HepG2 (cell line): Measurements from ENCODE around the gene BICRA. TPM values are rescaled to one million over a fixed set of nuclear protein-coding genes. Genes with fewer than 3 reads are reported as not detected.

Experiments used
- CHCHD3 ChIP-seq: sonication (generic); formaldehyde crosslinking; IDR thresholded peaks from 2 replicates; pipeline ENCODE4 v1.8.0; 2022; ENCODE audit warnings: mild to moderate bottlenecking, missing genetic modification reagents, moderate library complexity
- CREB1 ChIP-seq, 2 experiments: fragments of 450-650 bp in 1 of 2; IDR thresholded peaks; 2 replicates each; pipeline ENCODE4 v1.6.1; 2016 to 2017; ENCODE audit warnings: control low read depth in 1 of 2, mild to moderate bottlenecking in 1 of 2, missing compliant biosample characterization in 1 of 2, missing genetic modification characterization in 1 of 2
- GMEB2 ChIP-seq: IDR thresholded peaks from 2 replicates; pipeline ENCODE4 v1.6.1; 2016; ENCODE audit warnings: missing biosample characterization, missing genetic modification reagents, low read depth
- IRF2 ChIP-seq: IDR thresholded peaks from 2 replicates; pipeline ENCODE4 v1.6.1; 2018; ENCODE audit warnings: missing genetic modification reagents, missing compliant biosample characterization
- KLF16 ChIP-seq, 2 experiments: sonication (generic) in 1 of 2; formaldehyde crosslinking in 1 of 2; IDR thresholded peaks; 2 replicates each; pipeline versions ENCODE4 v1.6.1 to v1.8.0; 2016 to 2023; ENCODE audit warnings: missing genetic modification reagents in 2 of 2, missing compliant biosample characterization in 1 of 2
- POLR2G ChIP-seq: fragments of 200-400 bp; formaldehyde crosslinking; IDR thresholded peaks from 2 replicates; pipeline ENCODE4 v1.6.1; 2018; ENCODE audit warnings: mild to moderate bottlenecking, low read depth, low read length, moderate library complexity
- PRMT3 ChIP-seq: sonication (generic); formaldehyde crosslinking; IDR thresholded peaks from 2 replicates; pipeline ENCODE4 v1.8.1; 2022; ENCODE audit warnings: low read depth, mild to moderate bottlenecking, moderate library complexity, missing genetic modification reagents, borderline replicate concordance
- PTBP1 ChIP-seq: fragments of 200-400 bp; formaldehyde crosslinking; IDR thresholded peaks from 2 replicates; pipeline ENCODE4 v1.6.1; 2018; ENCODE audit warnings: low read length, low read depth; ENCODE audit not compliant: poor library complexity, severe bottlenecking
- TARDBP ChIP-seq: sonication (generic); formaldehyde crosslinking; IDR thresholded peaks from 2 replicates; pipeline ENCODE4 v1.8.0; 2022; ENCODE audit warnings: mild to moderate bottlenecking, missing genetic modification reagents
- TEAD3 ChIP-seq: optimal IDR thresholded peaks from 2 replicates; pipeline ENCODE3; 2016; ENCODE audit warnings: borderline replicate concordance
- TRAFD1 ChIP-seq: sonication (generic); formaldehyde crosslinking; IDR thresholded peaks from 2 replicates; pipeline ENCODE4 v1.5.1; 2020; ENCODE audit warnings: missing genetic modification reagents, mild to moderate bottlenecking, borderline replicate concordance
- YEATS4 ChIP-seq: sonication (generic); formaldehyde crosslinking; IDR thresholded peaks from 2 replicates; pipeline ENCODE4 v1.4.0; 2020; ENCODE audit warnings: missing genetic modification reagents, borderline replicate concordance
- ZFP82 ChIP-seq: sonication (generic); formaldehyde crosslinking; IDR thresholded peaks from 2 replicates; pipeline ENCODE4 v1.5.1; 2020; ENCODE audit warnings: mild to moderate bottlenecking, missing genetic modification reagents, borderline replicate concordance
- ZNF10 ChIP-seq: sonication (generic); formaldehyde crosslinking; IDR thresholded peaks from 2 replicates; pipeline ENCODE4 v1.4.0; 2020; ENCODE audit warnings: mild to moderate bottlenecking, low read depth, missing genetic modification reagents, borderline replicate concordance
- ZNF44 ChIP-seq: sonication (generic); formaldehyde crosslinking; IDR thresholded peaks from 2 replicates; pipeline ENCODE4 v1.5.1; 2020; ENCODE audit warnings: mild to moderate bottlenecking, missing genetic modification reagents
- ZNF468 ChIP-seq: sonication (generic); formaldehyde crosslinking; IDR thresholded peaks from 2 replicates; pipeline ENCODE4 v1.8.0; 2022; ENCODE audit warnings: mild to moderate bottlenecking, moderate library complexity, missing genetic modification reagents
- ZNF543 ChIP-seq: sonication (generic); formaldehyde crosslinking; IDR thresholded peaks from 2 replicates; pipeline ENCODE4 v1.4.0; 2020; ENCODE audit warnings: mild to moderate bottlenecking, missing genetic modification reagents
- ZNF780A ChIP-seq: sonication (generic); formaldehyde crosslinking; IDR thresholded peaks from 2 replicates; pipeline ENCODE4 v1.8.0; 2022; ENCODE audit warnings: mild to moderate bottlenecking, missing genetic modification reagents, moderate library complexity
- ZXDC ChIP-seq: sonication (generic); formaldehyde crosslinking; IDR thresholded peaks from 2 replicates; pipeline ENCODE4 v1.5.0; 2020; ENCODE audit warnings: mild to moderate bottlenecking, missing genetic modification reagents
- polyA plus RNA-seq, 8 experiments: library from polyadenylated mRNA; depleted of rRNA in 3 of 8; stranded (reverse) in 7 of 8; unstranded in 1 of 8; fragments of >200 nt; fragmentation: Illumina TruSeq in 4 of 8; extraction: Trizol in 4 of 8; gene quantifications; 2 replicates each; pipeline versions ENCODE4 v1.2.1 to v1.2.3, GENCODE V29; 2011 to 2016; ENCODE audit warnings: low read depth in 4 of 8, missing spikeins in 1 of 8, mixed read lengths in 1 of 8; ENCODE audit not compliant: insufficient read depth in 1 of 8
- total RNA-seq, 5 experiments: library from RNA; depleted of rRNA; stranded (reverse); fragments of >200 nt; fragmentation: Illumina TruSeq; extraction: Trizol; gene quantifications; 2 replicates each; pipeline ENCODE4 v1.2.3, GENCODE V29; 2016; ENCODE audit warnings: low read depth in 1 of 5
- TF ChIP-seq, protein P1 (sequence below): sonication (generic); formaldehyde crosslinking; IDR thresholded peaks from 2 replicates; pipeline ENCODE4 v1.5.0; 2020; ENCODE audit warnings: missing genetic modification reagents

The BICRA gene
- total and polyA plus RNA-seq, 2 of the 13 experiments (the other 11 are each of a cell fraction or from before 2014, with no cell fraction given) = 0.55 to 0.71 TPM

DNA sequence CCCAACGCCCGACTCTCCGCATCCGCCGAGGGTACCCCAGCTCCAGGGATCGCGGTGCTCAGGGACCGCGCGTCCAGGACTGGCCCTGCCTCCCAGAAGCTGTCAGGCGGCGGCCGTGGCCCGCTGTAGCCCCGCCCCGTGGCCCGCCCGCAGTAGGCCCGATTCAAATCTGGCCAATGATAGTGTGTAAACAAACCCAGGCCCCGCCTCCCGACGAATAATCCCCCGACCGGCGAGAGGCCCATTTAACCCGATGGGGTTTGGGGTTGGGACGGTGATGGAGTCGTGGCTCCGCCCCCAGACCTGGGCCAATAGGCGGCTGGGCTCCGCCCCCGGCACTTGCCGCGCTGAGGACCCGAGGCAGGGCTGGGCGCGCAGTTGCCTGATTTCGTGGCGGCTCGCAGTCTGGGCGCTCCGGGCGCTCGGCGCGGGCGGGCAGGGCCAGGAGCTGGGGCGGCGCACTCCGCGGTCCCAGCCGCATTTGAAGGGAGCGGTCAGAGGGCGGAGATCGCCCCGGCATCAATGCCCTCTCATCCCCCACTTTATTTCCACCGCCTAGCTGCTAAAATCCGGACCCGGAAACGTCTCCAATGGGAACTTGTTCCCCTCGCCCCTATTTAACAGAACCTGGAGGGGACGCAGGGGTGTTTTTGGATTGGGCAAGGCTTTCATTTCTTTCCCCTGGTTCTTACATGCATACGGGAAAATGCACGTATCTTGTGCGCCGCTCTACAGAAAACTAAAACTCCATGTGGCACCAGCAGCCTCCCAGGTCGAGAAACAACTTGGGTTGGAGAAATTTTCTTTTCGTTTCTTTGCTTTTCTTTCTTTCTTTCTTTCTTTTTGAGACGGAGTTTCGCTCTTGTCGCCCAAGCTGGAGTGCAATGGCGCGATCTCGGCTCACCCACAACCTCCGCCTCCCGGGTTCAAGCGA is 8.4 kb upstream of the BICRA start (continued):
- peak; percentile 25; the same call in 1 of the 2 replicates for TF ChIP-seq PRMT3 (CRISPR knock-in tag)
- no peak for TF ChIP-seq ZNF780A (CRISPR knock-in tag)
- TF ChIP-seq ZNF10 (CRISPR knock-in tag) = no peak
- TF ChIP-seq POLR2G = peak; percentile 80
- TF ChIP-seq ZFP82 (CRISPR knock-in tag) = 0 out of 2 replicates have a peak, but pooled peaks have one; percentile 85
- no peak for TF ChIP-seq GMEB2 (CRISPR knock-in tag)
- TF ChIP-seq YEATS4 = peak; percentile 47; the same call in 1 of the 2 replicates
- peak; percentile 65 for TF ChIP-seq CREB1 (IDR thresholded peaks at IDR 0.05)
- peak; percentile 68 for TF ChIP-seq CREB1 (CRISPR knock-in tag; IDR thresholded peaks at IDR 0.05)
- TF ChIP-seq ZNF468 = no peak
- TF ChIP-seq ZNF543 (CRISPR knock-in tag) = no peak
- TF ChIP-seq, protein P1, sequence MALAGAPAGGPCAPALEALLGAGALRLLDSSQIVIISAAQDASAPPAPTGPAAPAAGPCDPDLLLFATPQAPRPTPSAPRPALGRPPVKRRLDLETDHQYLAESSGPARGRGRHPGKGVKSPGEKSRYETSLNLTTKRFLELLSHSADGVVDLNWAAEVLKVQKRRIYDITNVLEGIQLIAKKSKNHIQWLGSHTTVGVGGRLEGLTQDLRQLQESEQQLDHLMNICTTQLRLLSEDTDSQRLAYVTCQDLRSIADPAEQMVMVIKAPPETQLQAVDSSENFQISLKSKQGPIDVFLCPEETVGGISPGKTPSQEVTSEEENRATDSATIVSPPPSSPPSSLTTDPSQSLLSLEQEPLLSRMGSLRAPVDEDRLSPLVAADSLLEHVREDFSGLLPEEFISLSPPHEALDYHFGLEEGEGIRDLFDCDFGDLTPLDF (CRISPR knock-in tag) = peak; percentile 91
- TF ChIP-seq PTBP1 = no peak
- TF ChIP-seq TARDBP = peak; percentile 92
- TF ChIP-seq ZXDC (CRISPR knock-in tag) = peak; percentile 99
- peak; percentile 51; the same call in 1 of the 2 replicates for TF ChIP-seq ZNF44 (CRISPR knock-in tag)
- no peak for TF ChIP-seq TRAFD1 (CRISPR knock-in tag)
- peak in 1 of 2 experiments; percentile 68; a peak in 1 of 4 replicates for TF ChIP-seq KLF16 (CRISPR knock-in tag; IDR thresholded peaks at IDR 0.05)
- TF ChIP-seq CHCHD3 (CRISPR knock-in tag) = no peak
- peak; percentile 37 for TF ChIP-seq TEAD3 (CRISPR knock-in tag)
- TF ChIP-seq IRF2 = peak; percentile 35; the same call in 1 of the 2 replicates
